SK-N-MC (cell line): ENCODE data around the gene AFF2.

Experiments
- EZH2 ChIP-seq: fragments of 200-600 bp; sonication (generic); IDR thresholded peaks from one replicate; pipeline ENCODE4 v1.6.1; 2017; ENCODE audit warnings: antibody characterized with exemption
- POLR2AphosphoS5 ChIP-seq: IDR thresholded peaks from 2 replicates; pipeline ENCODE4 v1.6.1; 2012; ENCODE audit warnings: mild to moderate bottlenecking, low read depth, low read length, borderline replicate concordance

DNA sequence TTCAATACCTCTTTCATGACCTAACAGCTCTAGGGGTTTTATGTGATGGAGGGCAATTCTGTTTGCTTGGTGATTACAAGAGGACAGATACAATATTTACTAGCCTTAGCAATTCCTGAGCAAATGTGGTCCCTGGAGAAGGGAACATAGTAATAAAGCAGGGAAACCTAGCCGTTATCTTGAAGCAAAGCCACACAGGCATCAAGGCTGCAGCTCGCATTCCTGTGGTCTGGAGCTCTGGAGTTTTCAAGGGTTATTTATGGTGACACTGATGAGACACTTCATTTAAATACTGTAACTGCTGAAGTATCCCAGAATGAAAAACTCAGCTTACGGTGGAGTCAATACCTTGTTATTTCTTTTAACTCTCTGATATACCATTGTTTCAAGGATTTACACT lies 66.8 kb downstream of the AFF2 start:
- TF ChIP-seq EZH2: no peak
- TF ChIP-seq POLR2AphosphoS5: no peak
